ENCODE results near the gene WASHC4. TPM values are rescaled to one million over a fixed set of nuclear protein-coding genes. Genes with fewer than 3 reads are reported as not detected.

WASHC4 gene
- total RNA-seq, 1 experiment from 2014 or later = 41.2 TPM

- Histone ChIP-seq H4K20me1 (ENCODE audit: control insufficient read depth, insufficient read depth, insufficient read length) (no peaks in the 10 kb centered on the region), H3K79me1 (ENCODE audit: insufficient read depth, low read depth, low read length, poor library complexity, severe bottlenecking) (no peaks in the 10 kb centered on the region), H2BK20ac (ENCODE audit: low read depth, low read length, poor library complexity, severe bottlenecking) (no peak overlapping the region), H3K9me3 (ENCODE audit: control insufficient read depth, low read depth, low read length) (no peaks in the 10 kb centered on the region), H3K23ac (ENCODE audit: insufficient read length, low read depth, low read length) (no peak overlapping the region), H3K4ac (ENCODE audit: low read depth, low read length) (no peak overlapping the region), H3K27ac (ENCODE audit: insufficient read length, low read depth, low read length) (no peak overlapping the region), H4K8ac (replicated peaks; ENCODE audit: insufficient read length, low read depth, low read length) (no peak overlapping the region), H2BK120ac (ENCODE audit: low read depth, low read length, poor library complexity, severe bottlenecking) (no peak overlapping the region), H3K23me2 (ENCODE audit: insufficient read length, low read depth, low read length, poor library complexity, severe bottlenecking) (peaks cover 8% of the 10 kb centered on the region), H3K79me2 (ENCODE audit: insufficient read depth, low read length) (no peaks in the 10 kb centered on the region), H3K27me3 (ENCODE audit: insufficient read depth, low read length) (no peaks in the 10 kb centered on the region), H2BK12ac (ENCODE audit: insufficient read length, low read depth, low read length) (no peak overlapping the region), H3K9ac (ENCODE audit: extremely low read depth, insufficient read length, low read length) (no peak overlapping the region), H3K4me1 (ENCODE audit: insufficient read depth, low read length) (peaks cover 4% of the 10 kb centered on the region; the same call in 1 of the 2 replicates), H4K5ac (ENCODE audit: insufficient read length, low read depth, low read length) (no peak overlapping the region), H3K4me2 (ENCODE audit: insufficient read depth, insufficient read length, low read length) (no peak overlapping the region), H2AFZ (ENCODE audit: low read length) (no peak overlapping the region), H2AK5ac (ENCODE audit: insufficient read length, low read length) (no peak overlapping the region), H3K14ac (ENCODE audit: insufficient read depth, low read length) (no peak overlapping the region), H2BK15ac (ENCODE audit: low read depth, low read length) (no peak overlapping the region), H3K56ac (ENCODE audit: insufficient read length, low read depth, low read length) (no peak overlapping the region), H3K18ac (ENCODE audit: insufficient read length, low read depth, low read length) (no peak overlapping the region), H4K91ac (ENCODE audit: insufficient read length, low read depth, low read length) (no peak overlapping the region), H3T11ph (ENCODE audit: low read length) (no peak overlapping the region), H2BK5ac (ENCODE audit: insufficient read length, low read length) (no peak overlapping the region)
- peak overlapping the region in 1 of 2 experiments; percentile 22; a peak in 1 of 5 replicates for H3K4me3 Mint-ChIP-seq
- TF ChIP-seq, protein P1, sequence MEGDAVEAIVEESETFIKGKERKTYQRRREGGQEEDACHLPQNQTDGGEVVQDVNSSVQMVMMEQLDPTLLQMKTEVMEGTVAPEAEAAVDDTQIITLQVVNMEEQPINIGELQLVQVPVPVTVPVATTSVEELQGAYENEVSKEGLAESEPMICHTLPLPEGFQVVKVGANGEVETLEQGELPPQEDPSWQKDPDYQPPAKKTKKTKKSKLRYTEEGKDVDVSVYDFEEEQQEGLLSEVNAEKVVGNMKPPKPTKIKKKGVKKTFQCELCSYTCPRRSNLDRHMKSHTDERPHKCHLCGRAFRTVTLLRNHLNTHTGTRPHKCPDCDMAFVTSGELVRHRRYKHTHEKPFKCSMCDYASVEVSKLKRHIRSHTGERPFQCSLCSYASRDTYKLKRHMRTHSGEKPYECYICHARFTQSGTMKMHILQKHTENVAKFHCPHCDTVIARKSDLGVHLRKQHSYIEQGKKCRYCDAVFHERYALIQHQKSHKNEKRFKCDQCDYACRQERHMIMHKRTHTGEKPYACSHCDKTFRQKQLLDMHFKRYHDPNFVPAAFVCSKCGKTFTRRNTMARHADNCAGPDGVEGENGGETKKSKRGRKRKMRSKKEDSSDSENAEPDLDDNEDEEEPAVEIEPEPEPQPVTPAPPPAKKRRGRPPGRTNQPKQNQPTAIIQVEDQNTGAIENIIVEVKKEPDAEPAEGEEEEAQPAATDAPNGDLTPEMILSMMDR (conservative IDR thresholded peaks at IDR 0.05) = peak; percentile 30; the same call in 2 of the 3 replicates
- peaks cover 23 to 26% of the 10 kb centered on the region in 2 experiments for H3K4me1 Mint-ChIP-seq
- peaks cover 1 to 7% of the 10 kb centered on the region in 2 experiments; a peak in 3 of 5 replicates for H3K9me3 Mint-ChIP-seq
- H3K36me3 Mint-ChIP-seq (ENCODE audit: insufficient read depth in 1 of 3, low read depth in 3 of 3) = peaks cover 0 to 6% (median 1%) of the 10 kb centered on the region in 3 experiments; a peak in 1 of 7 replicates
- no CpG with 5 or more reads among the region's 6 CpGs for WGBS (ENCODE audit: extremely low coverage, insufficient read length, low lambda C conversion rate)
- H3K27ac Mint-ChIP-seq = no peak overlapping the region
- peaks cover 17% of the 10 kb centered on the region for H3K27me3 Mint-ChIP-seq (ENCODE audit: low read depth)
- no peak for DNase-seq
Measured at GRCh38 chr12:105085501-105085900, 22.0 kb upstream of the WASHC4 start.
